A204.1 (cell line): ENCODE data around the gene SMG7.

Experiments used
- FAIRE-seq: peaks from 2 replicates; lab custom pipeline; 2012; peaks lifted over from hg19 to GRCh38; lab: Jason Lieb, UNC

Gene SMG7

GRCh38 chr1:183514235-183514634 lies 41.9 kb downstream of the SMG7 start:
- FAIRE-seq, result no peak

- FAIRE-seq, result no peak
Observed at GRCh38 chr1:183515002-183515689, 42.8 kb downstream of the SMG7 start.

GRCh38 chr1:183516725-183517124 lies 44.4 kb downstream of the SMG7 start:
- no peak for FAIRE-seq

GRCh38 chr1:183517401-183517800 lies 45.1 kb downstream of the SMG7 start:
- FAIRE-seq, result no peak

GRCh38 chr1:183520379-183520778 lies 48.1 kb downstream of the SMG7 start:
- FAIRE-seq, result no peak

GRCh38 chr1:183522104-183522503 lies 49.8 kb downstream of the SMG7 start:
- FAIRE-seq, result no peak

- FAIRE-seq, result no peak
Observed at GRCh38 chr1:183528577-183528976, 56.3 kb downstream of the SMG7 start.

- FAIRE-seq, result no peak
Observed at GRCh38 chr1:183533617-183534174, 61.4 kb downstream of the SMG7 start.

GRCh38 chr1:183537405-183537804 lies 65.1 kb downstream of the SMG7 start:
- no peak for FAIRE-seq

GRCh38 chr1:183543619-183544204 lies 71.4 kb downstream of the SMG7 start:
- FAIRE-seq, result peak; percentile 84

- no peak for FAIRE-seq
Observed at GRCh38 chr1:183544598-183545297, 72.4 kb downstream of the SMG7 start.

GRCh38 chr1:183546427-183546826 lies 74.1 kb downstream of the SMG7 start:
- FAIRE-seq, result no peak

- no peak for FAIRE-seq
Observed at GRCh38 chr1:183548116-183548515, 75.8 kb downstream of the SMG7 start.

GRCh38 chr1:183550915-183551314 lies 78.6 kb downstream of the SMG7 start:
- FAIRE-seq, result no peak

GRCh38 chr1:183551924-183552323 lies 79.6 kb downstream of the SMG7 start:
- FAIRE-seq, result no peak

- no peak for FAIRE-seq
Observed at GRCh38 chr1:183552441-183552840, 80.1 kb downstream of the SMG7 start.

GRCh38 chr1:183552891-183553290 lies 80.6 kb downstream of the SMG7 start:
- no peak for FAIRE-seq

GRCh38 chr1:183553331-183553730 lies 81.0 kb downstream of the SMG7 start:
- FAIRE-seq, result no peak

- no peak for FAIRE-seq
Observed at GRCh38 chr1:183553764-183554163, 81.5 kb downstream of the SMG7 start.

- no peak for FAIRE-seq
Observed at GRCh38 chr1:183554577-183554976, 82.3 kb downstream of the SMG7 start.

- FAIRE-seq, result no peak
Observed at GRCh38 chr1:183559061-183559460, 86.8 kb downstream of the SMG7 start.

- FAIRE-seq, result no peak
Observed at GRCh38 chr1:183562701-183563100, 90.4 kb downstream of the SMG7 start.

- FAIRE-seq, result no peak
Observed at GRCh38 chr1:183565261-183565660, 93.0 kb downstream of the SMG7 start.
